Activated CD4-positive, alpha-beta T cell treated with anti-CD3 and anti-CD28 coated beads, Interleukin-2, Interleukin-6, amounts not matched to agents 100 ng/mL and 50 ng/mL, durations not matched to agents 16 hours and 8 hours (primary cell): ENCODE results near the gene PRCP.
"Not testable (repeated sequence)": the region's sequence is repeated elsewhere in the genome, so short reads cannot be mapped to it uniquely, and the experiment has no call there.

Source experiments
- DNase-seq: peaks from one replicate; pipeline ENCODE4 v3.0.0-alpha.2; 2020

PRCP gene

GRCh38 chr11:82900277-82901164 is at the start of gene PRCP:
TSS of gene PRCP (minus strand) at chr11:82900430. CDS start at chr11:82900402, 28 bp downstream.
- peak; percentile 97 for DNase-seq

- no peak for DNase-seq
These were observed 49.1 kb upstream of the PRCP start for GRCh38 chr11:82949352-82949751.

DNA sequence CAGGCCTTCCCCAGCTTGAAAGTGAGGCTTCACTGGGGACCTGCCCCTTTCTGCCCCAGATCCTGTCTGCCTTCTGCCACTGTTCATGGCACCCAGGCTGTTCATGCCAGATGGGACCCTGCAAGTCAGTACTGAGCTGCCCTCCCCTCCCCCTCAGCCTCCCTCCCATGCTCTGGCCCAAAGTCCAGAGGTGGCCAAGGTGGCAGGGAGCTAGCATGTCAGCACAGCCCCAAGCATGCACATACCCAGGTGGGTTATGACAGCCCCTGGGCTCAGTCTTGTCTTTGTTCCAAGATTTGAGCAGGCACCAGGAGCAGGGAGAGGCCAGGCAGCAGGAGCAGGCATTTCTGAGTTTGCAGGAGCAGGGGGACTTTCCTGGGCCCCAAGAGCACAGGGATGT is 45.5 kb upstream of the PRCP start:
- no peak for DNase-seq

DNA sequence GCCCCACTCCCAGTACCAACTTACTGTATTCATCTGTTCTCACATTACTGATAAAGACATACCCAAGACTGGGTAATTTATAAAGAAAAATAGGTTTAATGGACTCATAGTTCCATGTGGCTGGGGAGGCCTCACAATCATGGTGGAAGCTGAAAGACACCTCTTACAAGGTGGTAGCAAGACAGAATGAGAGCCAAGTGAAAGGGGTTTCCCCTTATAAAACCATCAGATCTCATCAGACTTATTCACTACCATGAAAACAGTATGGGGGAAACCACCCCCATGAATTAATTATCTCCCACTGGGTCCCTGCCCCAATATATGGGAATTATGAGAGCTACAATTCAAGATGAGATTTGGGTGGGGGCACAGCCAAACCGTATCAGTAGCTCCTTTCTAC is 44.8 kb upstream of the PRCP start:
- DNase-seq, result not testable (repeated sequence)

GRCh38 chr11:82944198-82944597 is 44.0 kb upstream of the PRCP start:
- no peak for DNase-seq

- not testable (repeated sequence) for DNase-seq
These were observed 43.2 kb upstream of the PRCP start for GRCh38 chr11:82943430-82943829.

DNA sequence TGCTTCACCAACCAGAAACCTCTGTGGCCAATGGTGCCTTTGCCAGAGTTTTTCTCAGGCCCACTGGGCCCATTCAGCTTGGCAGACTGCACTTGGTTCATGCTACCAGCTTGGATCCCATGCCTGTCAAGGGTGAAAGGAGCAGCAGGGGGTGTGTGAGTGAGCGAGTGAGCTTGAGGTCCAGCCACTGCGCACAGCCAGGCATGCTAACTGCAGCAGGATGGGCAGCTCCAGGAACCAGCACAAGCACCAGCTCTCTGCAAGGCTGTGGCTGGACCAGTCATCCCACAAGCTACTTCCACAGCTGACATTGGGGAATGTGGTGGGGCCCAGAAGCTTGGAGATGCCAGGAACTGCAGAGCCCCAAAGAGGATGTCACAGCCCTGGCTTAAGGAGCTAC is 42.1 kb upstream of the PRCP start:
- DNase-seq, result no peak

- DNase-seq, result no peak
These were observed 39.2 kb upstream of the PRCP start for GRCh38 chr11:82939456-82939855.

- no peak for DNase-seq
These were observed 37.3 kb upstream of the PRCP start for GRCh38 chr11:82937554-82937953.

DNA sequence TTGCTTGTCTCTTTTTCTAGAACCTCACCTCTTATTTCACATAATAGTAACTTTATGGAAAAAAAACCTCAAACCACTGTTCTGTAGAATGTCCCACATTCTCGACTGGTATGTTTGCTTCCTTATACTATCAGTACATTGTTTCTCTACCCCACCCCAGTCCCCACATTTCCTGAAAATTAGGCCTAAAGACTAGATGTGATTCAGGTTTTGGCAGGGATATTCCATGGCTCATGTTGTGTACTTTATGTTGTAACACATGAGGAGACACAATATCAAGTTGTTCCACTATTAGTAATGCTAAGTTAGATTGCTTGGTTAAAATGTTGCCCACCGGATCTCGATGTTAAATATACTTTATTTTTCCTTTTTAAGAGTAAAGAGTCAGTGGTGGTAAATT is 36.0 kb upstream of the PRCP start:
- DNase-seq, result no peak

- DNase-seq, result no peak
These were observed 32.3 kb upstream of the PRCP start for GRCh38 chr11:82932564-82932963.

DNA sequence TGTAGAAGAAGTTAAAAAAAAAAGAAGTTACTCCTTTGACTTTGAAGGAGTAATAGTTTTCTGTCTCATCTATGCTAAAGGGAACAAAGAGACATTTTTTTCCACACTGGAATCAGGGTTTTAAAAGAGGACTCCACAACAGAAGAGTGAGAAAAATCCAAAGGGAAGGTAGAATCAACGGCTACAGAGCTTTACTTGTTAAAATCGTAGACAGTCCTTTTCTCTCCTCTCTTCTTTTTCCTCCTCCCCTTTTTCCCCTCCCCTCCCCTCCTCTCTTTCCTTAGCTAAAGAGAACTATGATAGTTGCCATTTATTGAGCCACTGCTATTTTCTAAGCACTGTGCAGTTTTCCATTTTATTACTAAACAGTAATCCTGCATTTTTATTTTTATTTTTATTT is 30.5 kb upstream of the PRCP start:
- no peak for DNase-seq

DNA sequence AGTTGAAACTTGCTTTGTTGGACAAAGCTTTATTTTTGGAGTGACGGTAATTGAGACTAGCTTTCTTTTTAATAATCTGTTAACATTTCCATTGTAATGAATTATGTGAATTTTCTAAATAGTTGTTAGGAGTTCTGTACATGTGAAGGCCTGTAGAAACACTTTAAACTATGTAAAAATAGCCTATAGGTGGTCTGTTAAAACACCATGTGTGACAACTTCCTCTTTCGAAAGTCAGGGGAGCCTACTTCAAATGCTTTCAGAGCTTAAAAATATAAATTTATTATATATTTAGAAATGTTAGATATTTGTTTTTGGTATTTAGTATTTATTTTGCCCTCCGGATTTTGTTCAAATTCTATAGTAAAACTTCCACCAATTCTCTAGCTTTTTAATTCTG is 30.0 kb upstream of the PRCP start:
- no peak for DNase-seq

DNA sequence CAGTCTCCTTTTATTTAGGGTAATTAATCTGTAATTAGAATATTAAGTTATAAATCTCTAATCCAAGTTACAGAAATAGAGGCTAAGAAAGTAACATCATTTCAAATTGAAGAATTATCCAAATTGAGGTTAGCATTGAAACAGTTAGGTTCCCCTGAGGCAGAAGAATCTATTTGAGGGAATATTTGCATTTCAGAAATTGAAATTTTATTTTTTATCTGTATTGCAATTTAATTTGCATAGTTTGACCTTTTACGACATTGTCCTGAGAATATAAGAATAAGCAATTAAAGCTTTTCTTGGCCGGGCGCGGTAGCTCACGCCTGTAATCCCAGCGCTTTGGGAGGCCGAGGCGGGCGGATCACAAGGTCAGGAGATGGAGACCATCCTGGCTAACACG is 28.9 kb upstream of the PRCP start:
- DNase-seq, result no peak

DNA sequence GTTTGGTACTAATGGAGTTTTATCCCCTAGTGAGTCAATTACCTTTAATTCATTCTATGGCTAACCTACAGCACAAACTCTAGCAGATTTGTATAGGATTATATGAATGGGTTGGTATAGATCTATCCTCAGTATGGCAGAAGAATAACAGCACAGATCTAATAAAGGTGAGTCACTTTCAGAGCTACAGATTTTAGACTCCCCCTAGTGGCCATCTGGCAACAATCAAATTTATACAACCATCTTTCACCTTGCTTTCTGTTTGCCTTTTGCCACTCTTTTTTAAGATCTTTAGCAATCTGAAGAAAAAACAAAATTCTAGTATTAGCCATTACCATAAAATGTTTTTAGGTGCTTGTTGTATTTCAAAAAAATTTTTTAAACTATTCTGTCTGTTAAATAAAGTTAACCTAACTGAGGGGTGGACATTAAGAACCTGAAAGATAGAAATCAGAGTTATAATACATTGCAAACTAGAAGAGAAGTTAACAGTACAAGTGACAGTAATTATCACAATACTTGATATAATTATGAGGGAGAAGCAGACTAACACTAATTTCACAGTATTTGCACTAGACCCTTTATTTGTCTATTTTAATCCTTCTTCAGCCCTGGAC is 27.1 kb upstream of the PRCP start:
- peak; percentile 65 for DNase-seq

DNA sequence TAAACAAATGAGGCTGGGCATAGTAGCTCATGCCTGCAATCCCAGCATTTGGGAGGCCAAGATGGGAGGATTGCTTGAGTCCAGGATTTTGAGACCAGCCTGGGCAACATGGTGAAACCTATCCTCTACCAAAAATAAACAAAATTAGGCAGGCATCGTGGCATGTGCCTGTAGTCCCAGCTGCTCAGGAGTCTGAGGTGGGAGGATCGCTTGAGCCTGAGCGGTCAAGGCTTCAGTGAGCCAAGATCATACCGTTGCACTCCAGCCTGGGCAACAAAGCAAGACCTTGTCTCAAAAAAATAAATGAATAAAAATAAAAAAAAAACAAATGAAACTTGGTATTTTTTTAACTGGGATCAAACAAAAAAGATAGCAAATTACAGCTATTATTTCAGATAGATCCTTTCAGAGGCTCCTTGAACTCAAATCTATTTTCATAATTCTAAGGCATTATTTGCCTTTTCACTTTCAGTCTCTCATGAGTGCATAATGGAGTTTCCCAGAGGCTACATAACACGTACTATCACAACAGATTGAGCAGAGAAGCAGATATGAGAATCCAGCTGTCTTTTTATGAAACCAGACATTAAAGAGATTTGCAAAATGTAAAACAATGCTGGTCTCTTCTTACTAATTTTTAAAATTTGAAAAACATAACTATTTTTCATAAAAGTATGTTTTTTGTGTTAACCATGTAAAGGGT is 24.4 kb upstream of the PRCP start:
- no peak for DNase-seq

- not testable (repeated sequence) for DNase-seq
These were observed 22.4 kb upstream of the PRCP start for GRCh38 chr11:82922396-82923173.

- peak; percentile 39 for DNase-seq
These were observed 20.0 kb upstream of the PRCP start for GRCh38 chr11:82920227-82920626.

GRCh38 chr11:82919786-82920185 is 19.6 kb upstream of the PRCP start:
- DNase-seq, result not testable (repeated sequence)

- no peak for DNase-seq
These were observed 8.9 kb upstream of the PRCP start for GRCh38 chr11:82909015-82909640.

DNA sequence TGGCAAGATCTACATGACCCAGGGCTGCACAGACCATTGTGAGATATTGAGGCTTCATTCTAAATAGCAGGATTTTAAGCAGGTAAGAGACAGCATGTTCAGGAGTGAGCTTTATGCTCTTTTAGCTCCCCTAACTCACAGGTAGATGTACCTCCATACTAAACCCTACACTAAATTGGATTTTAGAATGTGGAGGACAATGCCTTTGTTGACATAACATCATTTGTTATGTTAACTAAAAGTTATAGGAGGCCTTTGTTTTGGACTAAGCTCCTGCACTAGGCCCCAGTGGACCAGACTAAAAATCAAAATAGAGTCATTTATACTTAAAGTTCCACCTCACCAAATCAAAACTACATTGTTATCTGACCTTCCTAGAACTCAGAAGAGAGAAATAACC is 8.1 kb upstream of the PRCP start:
- no peak for DNase-seq

- no peak for DNase-seq
These were observed 7.1 kb upstream of the PRCP start for GRCh38 chr11:82907371-82907770.

DNA sequence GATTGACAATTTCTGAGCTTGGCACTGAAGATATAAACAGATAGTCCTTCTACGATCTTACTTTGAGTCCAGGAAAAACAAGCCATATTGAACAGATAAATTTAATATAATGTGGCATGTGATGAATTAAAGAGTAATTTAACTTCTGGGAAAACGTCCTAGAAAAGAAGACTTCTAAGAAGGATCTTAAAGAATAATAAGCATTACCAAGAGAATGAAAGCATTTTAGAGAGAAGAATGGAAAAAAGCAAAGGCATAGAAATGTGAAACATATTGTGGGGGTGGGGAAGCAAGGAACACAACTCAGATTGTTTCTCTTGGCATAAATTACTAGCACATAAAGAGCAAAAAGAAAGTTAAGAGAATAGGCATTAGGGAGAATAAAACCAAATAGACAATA is 6.7 kb upstream of the PRCP start:
- no peak for DNase-seq
